ENCODE results near the gene CDK5RAP2. TPM values are rescaled to one million over a fixed set of nuclear protein-coding genes. Genes with fewer than 3 reads are reported as not detected.
"Not testable (repeated sequence)": the region's sequence is repeated elsewhere in the genome, so short reads cannot be mapped to it uniquely, and the experiment has no call there.

CDK5RAP2 gene
- total RNA-seq, 4 donors from 2014 or later = 48.1 to 127 (median 76.7) TPM

GRCh38 chr9:120521101-120521500, 58.9 kb downstream of the CDK5RAP2 start:
- Histone ChIP-seq H3K36me3 (peaks cover 0 to 89% (median 16%) of the 10 kb centered on the region in 3 donors), H3K9me3 (no peaks in the 10 kb centered on the region), H3K4me3 (no peak overlapping the region), H3K27ac (no peak overlapping the region), H3K27me3 (no peaks in the 10 kb centered on the region), H3K4me1 (no peaks in the 10 kb centered on the region)
- TF ChIP-seq, protein P1, sequence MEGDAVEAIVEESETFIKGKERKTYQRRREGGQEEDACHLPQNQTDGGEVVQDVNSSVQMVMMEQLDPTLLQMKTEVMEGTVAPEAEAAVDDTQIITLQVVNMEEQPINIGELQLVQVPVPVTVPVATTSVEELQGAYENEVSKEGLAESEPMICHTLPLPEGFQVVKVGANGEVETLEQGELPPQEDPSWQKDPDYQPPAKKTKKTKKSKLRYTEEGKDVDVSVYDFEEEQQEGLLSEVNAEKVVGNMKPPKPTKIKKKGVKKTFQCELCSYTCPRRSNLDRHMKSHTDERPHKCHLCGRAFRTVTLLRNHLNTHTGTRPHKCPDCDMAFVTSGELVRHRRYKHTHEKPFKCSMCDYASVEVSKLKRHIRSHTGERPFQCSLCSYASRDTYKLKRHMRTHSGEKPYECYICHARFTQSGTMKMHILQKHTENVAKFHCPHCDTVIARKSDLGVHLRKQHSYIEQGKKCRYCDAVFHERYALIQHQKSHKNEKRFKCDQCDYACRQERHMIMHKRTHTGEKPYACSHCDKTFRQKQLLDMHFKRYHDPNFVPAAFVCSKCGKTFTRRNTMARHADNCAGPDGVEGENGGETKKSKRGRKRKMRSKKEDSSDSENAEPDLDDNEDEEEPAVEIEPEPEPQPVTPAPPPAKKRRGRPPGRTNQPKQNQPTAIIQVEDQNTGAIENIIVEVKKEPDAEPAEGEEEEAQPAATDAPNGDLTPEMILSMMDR (IDR thresholded peaks at IDR 0.05) = no peak
- no peak for TF ChIP-seq POLR2A (IDR thresholded peaks at IDR 0.05)
- TF ChIP-seq EP300 (IDR thresholded peaks at IDR 0.05) = no peak
- WGBS, 2 donors = 93 to 100% methylated on average over 2 of the region's 2 CpGs
- no peak for DNase-seq (ENCODE audit: low spot score in 2 of 2)

GRCh38 chr9:120515996-120516395, 64.0 kb downstream of the CDK5RAP2 start:
- 97% methylated on average over 4 of the region's 4 CpGs for WGBS, 2 donors
- not testable (repeated sequence) for H3K4me1 ChIP-seq; H3K4me3 ChIP-seq; H3K9me3 ChIP-seq; DNase-seq (ENCODE audit: low spot score in 2 of 2); H3K27ac ChIP-seq; H3K27me3 ChIP-seq
- H3K36me3 ChIP-seq = peaks cover 0 to 89% (median 7%) of the 10 kb centered on the region in 3 donors

DNA sequence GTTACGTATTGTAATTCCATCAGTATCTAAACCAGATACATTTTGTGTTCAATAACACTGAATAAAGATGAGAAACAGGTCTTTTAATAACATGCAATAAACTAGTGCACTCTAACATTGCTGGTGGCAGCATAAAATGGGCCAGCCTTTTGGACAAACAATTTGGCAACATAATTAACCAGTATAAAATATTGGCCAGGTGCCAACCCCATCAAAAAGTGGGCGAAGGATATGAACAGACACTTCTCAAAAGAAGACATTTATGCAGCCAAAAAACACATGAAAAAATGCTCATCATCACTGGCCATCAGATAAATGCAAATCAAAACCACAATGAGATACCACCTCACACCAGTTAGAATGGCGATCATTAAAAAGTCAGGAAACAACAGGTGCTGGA, 64.5 kb downstream of the CDK5RAP2 start:
- 89 to 96% methylated on average over 3 of the region's 3 CpGs for WGBS, 2 donors
- H3K36me3 ChIP-seq = peaks cover 0 to 94% (median 10%) of the 10 kb centered on the region in 3 donors
- H3K4me1 ChIP-seq; H3K4me3 ChIP-seq; H3K9me3 ChIP-seq; H3K27me3 ChIP-seq; H3K27ac ChIP-seq; DNase-seq (ENCODE audit: low spot score in 2 of 2): not testable (repeated sequence)

- Histone ChIP-seq H3K4me3 (no peak overlapping the region), H3K27ac (no peak overlapping the region), H3K36me3 (peaks cover 0 to 94% (median 10%) of the 10 kb centered on the region in 3 donors), H3K27me3 (no peaks in the 10 kb centered on the region), H3K4me1 (no peaks in the 10 kb centered on the region), H3K9me3 (no peaks in the 10 kb centered on the region)
- no peak for TF ChIP-seq POLR2A (IDR thresholded peaks at IDR 0.05)
- no peak for TF ChIP-seq EP300 (IDR thresholded peaks at IDR 0.05)
- DNase-seq (ENCODE audit: low spot score in 2 of 2) = no peak
- WGBS, 2 donors = 83 to 98% methylated on average over 4 of the region's 4 CpGs
Observed at GRCh38 chr9:120514405-120514804, 65.6 kb downstream of the CDK5RAP2 start.

DNA sequence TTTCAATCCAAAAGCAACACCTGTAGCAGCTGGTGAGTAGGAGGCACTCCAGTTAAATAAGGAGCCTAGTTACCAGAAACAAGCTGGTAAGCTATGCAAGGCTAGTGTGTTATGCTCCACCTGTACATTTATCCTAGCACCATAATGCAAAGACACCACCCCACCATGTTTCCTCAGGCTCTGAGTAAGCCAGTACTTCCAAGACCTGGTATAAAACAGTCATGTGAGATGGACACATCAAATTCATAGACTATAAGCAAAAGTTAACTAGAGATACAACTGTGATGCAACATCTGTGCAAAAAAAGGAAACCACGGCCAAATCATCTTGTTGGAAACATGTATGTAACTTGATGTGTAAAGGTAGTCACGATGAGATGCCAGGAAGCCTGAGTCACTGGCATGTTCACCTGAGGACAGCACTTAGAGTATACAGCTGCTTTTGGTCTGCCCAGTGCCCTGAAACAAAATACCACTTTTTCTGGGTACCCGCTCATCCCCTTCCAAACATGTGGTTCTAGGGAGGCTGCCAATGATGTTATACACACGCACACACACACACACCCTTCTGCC, 66.1 kb downstream of the CDK5RAP2 start:
- no peaks in the 10 kb centered on the region for H3K4me1 ChIP-seq
- 91 to 95% methylated on average over 4 of the region's 4 CpGs for WGBS, 2 donors
- H3K9me3 ChIP-seq = no peaks in the 10 kb centered on the region
- no peak overlapping the region for H3K4me3 ChIP-seq
- peaks cover 0 to 96% (median 10%) of the 10 kb centered on the region in 3 donors for H3K36me3 ChIP-seq
- no peak for DNase-seq (ENCODE audit: low spot score in 2 of 2)
- no peaks in the 10 kb centered on the region for H3K27me3 ChIP-seq
- TF ChIP-seq, protein P1 (IDR thresholded peaks at IDR 0.05) = no peak
- TF ChIP-seq EP300 (IDR thresholded peaks at IDR 0.05) = no peak
- TF ChIP-seq POLR2A (IDR thresholded peaks at IDR 0.05) = no peak
- H3K27ac ChIP-seq = no peak overlapping the region

- H3K4me3 ChIP-seq = no peak overlapping the region
- H3K9me3 ChIP-seq = peaks cover 0 to 6% (median 0%) of the 10 kb centered on the region in 4 donors
- no peaks in the 10 kb centered on the region for H3K4me1 ChIP-seq
- no peak for DNase-seq (ENCODE audit: low spot score in 2 of 2)
- no peak overlapping the region for H3K27ac ChIP-seq
- TF ChIP-seq, protein P1 (IDR thresholded peaks at IDR 0.05) = no peak
- no peak for TF ChIP-seq EP300 (IDR thresholded peaks at IDR 0.05)
- no peak for TF ChIP-seq POLR2A (IDR thresholded peaks at IDR 0.05)
- peaks cover 0 to 94% (median 5%) of the 10 kb centered on the region in 3 donors for H3K36me3 ChIP-seq
- 87 to 88% methylated on average over 3 of the region's 3 CpGs for WGBS, 2 donors
- H3K27me3 ChIP-seq = no peaks in the 10 kb centered on the region
Observed at GRCh38 chr9:120510816-120511215, 69.2 kb downstream of the CDK5RAP2 start.
